Astrocyte (in vitro differentiated cells and primary cell): ENCODE results near the gene RBBP8NL. TPM values are rescaled to one million over a fixed set of nuclear protein-coding genes. Genes with fewer than 3 reads are reported as not detected.

Source experiments
- DNase-seq: peaks from one replicate; pipeline ENCODE4 v3.0.0-alpha.2; 2010; ENCODE audit warnings: low read depth
- FAIRE-seq: peaks from 2 replicates; lab custom pipeline; 2011; peaks lifted over from hg19 to GRCh38; lab: Jason Lieb, UNC
- H2AFZ ChIP-seq: 2 replicates; pipeline ENCODE4 v1.6.0; 2012; ENCODE audit warnings: low read depth, low read length, inconsistent platforms
- H3K27ac ChIP-seq: 2 replicates; pipeline ENCODE4 v1.5.1; 2011; ENCODE audit warnings: low read depth, low read length, inconsistent platforms
- H3K27me3 ChIP-seq: 2 replicates; pipeline ENCODE4 v1.6.0; 2011; ENCODE audit warnings: low read length, inconsistent platforms; ENCODE audit not compliant: insufficient read depth
- H3K36me3 ChIP-seq: 2 replicates; pipeline ENCODE4 v1.5.1; 2011; ENCODE audit warnings: low read length, inconsistent platforms; ENCODE audit not compliant: insufficient read depth
- H3K4me1 ChIP-seq: 2 replicates; pipeline ENCODE4 v1.5.1; 2011; ENCODE audit warnings: low read length, inconsistent platforms; ENCODE audit not compliant: insufficient read depth
- H3K4me2 ChIP-seq: 2 replicates; pipeline ENCODE4 v1.6.0; 2012; ENCODE audit warnings: low read length, inconsistent platforms
- H3K4me3 ChIP-seq: 2 replicates; pipeline ENCODE4 v1.5.1; 2011; ENCODE audit warnings: low read depth, mild to moderate bottlenecking, low read length, inconsistent platforms; ENCODE audit not compliant: insufficient read depth
- H3K79me2 ChIP-seq: 2 replicates; pipeline ENCODE4 v1.6.0; 2012; ENCODE audit warnings: mild to moderate bottlenecking, low read length, inconsistent platforms; ENCODE audit not compliant: insufficient read depth
- H3K9ac ChIP-seq: 2 replicates; pipeline ENCODE4 v1.6.0; 2012; ENCODE audit warnings: mild to moderate bottlenecking, low read length, inconsistent platforms
- H3K9me3 ChIP-seq: 2 replicates; pipeline ENCODE4 v1.5.1; 2012; ENCODE audit warnings: low read depth, mild to moderate bottlenecking, low read length, inconsistent platforms; ENCODE audit not compliant: insufficient read depth
- H4K20me1 ChIP-seq: 2 replicates; pipeline ENCODE4 v1.6.0; 2012; ENCODE audit warnings: low read length, inconsistent platforms; ENCODE audit not compliant: insufficient read depth
- H3K27ac Mint-ChIP-seq: one replicate; pipeline ENCODE4 v1.8.0; 2021; ENCODE audit warnings: mild to moderate bottlenecking, mixed read lengths; ENCODE audit not compliant: unreplicated experiment
- H3K27me3 Mint-ChIP-seq: one replicate; pipeline ENCODE4 v1.8.0; 2021; ENCODE audit warnings: low read depth, mixed read lengths; ENCODE audit not compliant: unreplicated experiment
- H3K36me3 Mint-ChIP-seq: one replicate; pipeline ENCODE4 v1.8.0; 2021; ENCODE audit warnings: low read depth, mixed read lengths; ENCODE audit not compliant: unreplicated experiment
- H3K4me1 Mint-ChIP-seq: one replicate; pipeline ENCODE4 v1.8.0; 2021; ENCODE audit warnings: low read depth, mixed read lengths; ENCODE audit not compliant: unreplicated experiment
- H3K4me3 Mint-ChIP-seq: one replicate; pipeline ENCODE4 v1.8.0; 2021; ENCODE audit warnings: mild to moderate bottlenecking, moderate library complexity, mixed read lengths; ENCODE audit not compliant: unreplicated experiment
- H3K9me3 Mint-ChIP-seq: one replicate; pipeline ENCODE4 v1.8.0; 2021; ENCODE audit warnings: mild to moderate bottlenecking, mixed read lengths; ENCODE audit not compliant: unreplicated experiment
- CTCF ChIP-seq: IDR thresholded peaks from 2 replicates; pipeline ENCODE4 v1.5.1; 2011; ENCODE audit warnings: low read depth, mild to moderate bottlenecking, inconsistent platforms, low read length, moderate library complexity; ENCODE audit not compliant: insufficient read depth
- EZH2 ChIP-seq: IDR thresholded peaks from 2 replicates; pipeline ENCODE4 v1.6.1; 2012; ENCODE audit warnings: mild to moderate bottlenecking, low read length, inconsistent platforms; ENCODE audit not compliant: insufficient read depth
- total RNA-seq: library from RNA; stranded (reverse); gene quantifications from 2 replicates; pipeline ENCODE4 v1.2.1, GENCODE V29; 2021

The RBBP8NL gene
- total RNA-seq, 1 donor from 2014 or later = 0.14 TPM

GRCh38 chr20:62437496-62437895, 10.2 kb upstream of the RBBP8NL start:
- Histone ChIP-seq H3K27me3 (peaks cover 10% of the 10 kb centered on the region), H4K20me1 (no peaks in the 10 kb centered on the region), H3K9me3 (no peaks in the 10 kb centered on the region), H3K4me3 (no peak overlapping the region), H3K79me2 (no peaks in the 10 kb centered on the region), H3K4me2 (no peak overlapping the region), H3K27ac (no peak overlapping the region), H3K9ac (no peak overlapping the region), H2AFZ (no peak overlapping the region), H3K4me1 (no peaks in the 10 kb centered on the region), H3K36me3 (no peaks in the 10 kb centered on the region)
- TF ChIP-seq CTCF (no peak), EZH2 (no peak)
- Mint-ChIP-seq H3K4me3 (no peak overlapping the region), H3K27me3 (peaks cover 81% of the 10 kb centered on the region), H3K4me1 (no peaks in the 10 kb centered on the region), H3K36me3 (no peaks in the 10 kb centered on the region), H3K9me3 (peaks cover 7% of the 10 kb centered on the region), H3K27ac (peak overlapping the region; percentile 41)
- FAIRE-seq = no peak
- no peak for DNase-seq

DNA sequence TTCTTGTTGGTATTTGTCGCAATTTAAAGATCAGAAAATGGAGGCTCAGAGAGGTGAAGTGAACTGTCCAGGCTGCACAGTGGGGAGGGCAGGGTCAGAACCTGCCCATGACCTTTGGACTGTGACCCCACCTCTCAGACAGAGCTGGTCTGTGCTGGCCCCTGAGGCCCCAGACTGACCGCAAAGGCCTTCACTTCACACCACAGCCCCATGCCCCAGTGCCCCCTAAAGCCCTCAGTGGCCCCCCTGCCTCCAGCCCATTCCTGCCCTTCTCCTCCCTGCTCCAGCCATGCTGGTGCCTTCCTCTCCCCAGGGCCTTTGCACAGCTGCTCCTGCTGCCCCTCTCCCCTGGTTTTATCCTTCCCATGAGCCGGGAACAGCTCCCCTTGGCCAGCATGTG, 9.4 kb upstream of the RBBP8NL start:
- Mint-ChIP-seq H3K27me3 (peaks cover 80% of the 10 kb centered on the region), H3K9me3 (peaks cover 7% of the 10 kb centered on the region), H3K4me1 (no peaks in the 10 kb centered on the region), H3K27ac (no peak overlapping the region), H3K36me3 (no peaks in the 10 kb centered on the region), H3K4me3 (no peak overlapping the region)
- Histone ChIP-seq H3K4me1 (no peaks in the 10 kb centered on the region), H3K9ac (no peak overlapping the region), H3K4me2 (no peak overlapping the region), H3K79me2 (no peaks in the 10 kb centered on the region), H3K36me3 (no peaks in the 10 kb centered on the region), H3K27ac (no peak overlapping the region), H3K4me3 (no peak overlapping the region), H4K20me1 (no peaks in the 10 kb centered on the region), H2AFZ (no peak overlapping the region), H3K27me3 (peaks cover 13% of the 10 kb centered on the region), H3K9me3 (no peaks in the 10 kb centered on the region)
- FAIRE-seq (no peak), DNase-seq (no peak)
- TF ChIP-seq EZH2 = no peak
- TF ChIP-seq CTCF = no peak

DNA sequence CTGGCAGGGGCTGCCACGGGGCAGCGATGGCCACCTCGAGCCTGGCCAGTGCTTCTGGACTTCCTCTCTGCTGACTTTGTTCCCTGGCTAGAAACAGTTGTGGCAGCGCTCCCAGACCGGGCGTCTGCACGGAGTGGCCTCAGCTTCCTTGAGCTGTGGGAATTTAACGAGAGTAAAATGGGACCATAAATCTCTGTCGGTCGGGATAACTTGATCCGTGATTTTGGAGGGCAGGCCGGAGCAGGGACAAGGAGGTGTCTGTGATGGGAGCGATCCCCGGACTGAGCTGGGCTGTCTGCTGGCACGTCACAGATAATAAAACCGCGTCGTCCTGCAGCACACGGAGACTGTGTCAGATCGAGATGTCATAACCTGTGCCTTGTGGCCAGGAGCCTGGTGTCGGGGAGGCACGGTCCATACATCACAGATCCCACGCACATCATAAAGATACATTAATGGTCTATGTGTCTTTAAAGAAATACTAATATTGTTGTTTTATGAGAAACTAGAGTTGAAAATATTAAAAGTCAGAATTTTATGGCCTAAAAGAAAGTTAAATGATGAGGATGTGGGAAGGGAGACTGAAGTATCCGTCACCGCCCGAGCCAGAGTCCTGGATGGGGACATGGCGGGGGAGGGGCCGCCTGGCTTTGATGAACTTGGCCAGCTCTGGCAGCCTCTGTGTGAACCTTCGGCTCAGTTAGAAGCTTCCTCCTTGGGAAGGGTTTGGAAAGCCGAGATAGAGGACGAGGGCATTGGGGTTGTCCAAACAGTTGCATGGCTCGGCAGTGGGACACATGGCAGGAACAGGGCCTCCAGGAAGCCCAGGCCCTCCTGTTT, 6.5 kb upstream of the RBBP8NL start:
- Mint-ChIP-seq H3K9me3 (peaks cover 7% of the 10 kb centered on the region), H3K4me1 (no peaks in the 10 kb centered on the region), H3K27me3 (peaks cover 78% of the 10 kb centered on the region), H3K36me3 (no peaks in the 10 kb centered on the region), H3K4me3 (no peak overlapping the region), H3K27ac (no peak overlapping the region)
- Histone ChIP-seq H3K27ac (no peak overlapping the region), H3K9me3 (no peaks in the 10 kb centered on the region), H3K4me3 (no peak overlapping the region), H3K79me2 (no peaks in the 10 kb centered on the region), H4K20me1 (no peaks in the 10 kb centered on the region), H3K9ac (no peak overlapping the region), H3K4me2 (no peak overlapping the region), H3K27me3 (peaks cover 16% of the 10 kb centered on the region), H2AFZ (no peak overlapping the region), H3K36me3 (no peaks in the 10 kb centered on the region), H3K4me1 (no peaks in the 10 kb centered on the region)
- TF ChIP-seq CTCF (no peak), EZH2 (no peak)
- DNase-seq (no peak), FAIRE-seq (no peak)
